Endothelial cell of umbilical vein (primary cell): Measurements from ENCODE around the gene ZNF423. TPM values are rescaled to one million over a fixed set of nuclear protein-coding genes. Genes with fewer than 3 reads are reported as not detected.

Source experiments
- BruUV-seq: library from RNA; stranded (reverse); fragments of 400-500 nt; replicated peaks from 2 replicates; lab custom pipeline; 2021; lab: Mats Ljungman, UMichigan
- CTCF ChIA-PET: fragments of 300-600, 350-600 bp; sonication (Branson Sonifier 250); formaldehyde crosslinking; loops from one replicate; lab custom pipeline; 2021; ENCODE audit warnings: antibody characterized with exemption, inconsistent platforms; lab: Charles Lee
- POLR2A ChIA-PET: fragments of 300-600, 350-600 bp; sonication (Branson Sonifier 250); formaldehyde crosslinking; loops from one replicate; lab custom pipeline; 2021; ENCODE audit warnings: antibody characterized with exemption, inconsistent platforms; lab: Charles Lee
- DNase-seq: peaks from one replicate; pipeline ENCODE4 v3.0.0-alpha.2; 2011; ENCODE audit warnings: low read depth, low spot score
- FAIRE-seq: peaks from 2 replicates; lab custom pipeline; 2011; peaks lifted over from hg19 to GRCh38; lab: Jason Lieb, UNC
- H2AFZ ChIP-seq: 2 replicates; pipeline ENCODE4 v1.6.0; 2012; ENCODE audit warnings: low read depth, low read length, control low read depth, inconsistent platforms
- H3K27ac ChIP-seq: 2 replicates; pipeline ENCODE4 v1.5.1; 2011; ENCODE audit warnings: low read depth, mild to moderate bottlenecking, control low read depth, low read length, moderate library complexity; ENCODE audit not compliant: insufficient read depth
- H3K27me3 ChIP-seq, 2 experiments: 2 replicates each; pipeline versions ENCODE4 v1.6.0 to v1.6.1; 2011; ENCODE audit warnings: low read length in 2 of 2, mixed read lengths in 1 of 2; ENCODE audit not compliant: control insufficient read depth in 2 of 2, insufficient read depth in 2 of 2
- H3K36me3 ChIP-seq, 2 experiments: 2 replicates in 1 of 2; 3 replicates in 1 of 2; pipeline ENCODE4 v1.5.1; 2011; ENCODE audit warnings: low read length in 2 of 2, mild to moderate bottlenecking in 1 of 2, moderate library complexity in 1 of 2; ENCODE audit not compliant: control insufficient read depth in 2 of 2, insufficient read depth in 2 of 2; ENCODE audit errors: extremely low read depth in 1 of 2
- H3K4me1 ChIP-seq: 3 replicates; pipeline ENCODE4 v1.5.1; 2011; ENCODE audit warnings: mild to moderate bottlenecking, low read length; ENCODE audit not compliant: control insufficient read depth, insufficient read depth; ENCODE audit errors: extremely low read depth
- H3K4me2 ChIP-seq: 2 replicates; pipeline ENCODE4 v1.6.1; 2011; ENCODE audit warnings: low read length, control low read depth, mixed read lengths; ENCODE audit not compliant: insufficient read depth
- H3K4me3 ChIP-seq, 3 experiments: fragments of 200-600 bp in 1 of 3; sonication (generic), shearing (Covaris generic) in 1 of 3; replicated peaks in 1 of 3; 2 replicates each; pipeline ENCODE4 v1.5.1; 2011 to 2016; ENCODE audit warnings: control low read depth in 3 of 3, low read length in 3 of 3, mild to moderate bottlenecking in 2 of 3, inconsistent platforms in 1 of 3, low read depth in 1 of 3, moderate library complexity in 1 of 3; ENCODE audit not compliant: insufficient read depth in 1 of 3
- H3K79me2 ChIP-seq: 2 replicates; pipeline ENCODE4 v1.6.0; 2012; ENCODE audit warnings: low read length, inconsistent platforms; ENCODE audit not compliant: control insufficient read depth, insufficient read depth
- H3K9ac ChIP-seq: replicated peaks from 2 replicates; pipeline ENCODE3; 2011; ENCODE audit warnings: low read length, control low read depth; ENCODE audit not compliant: insufficient read depth; ENCODE audit errors: extremely low read depth
- H3K9me1 ChIP-seq: replicated peaks from 3 replicates; pipeline ENCODE4 v1.6.0; 2011; ENCODE audit warnings: mild to moderate bottlenecking, low read length; ENCODE audit not compliant: control insufficient read depth, insufficient read depth; ENCODE audit errors: extremely low read depth
- H3K9me3 ChIP-seq: replicated peaks from 2 replicates; pipeline ENCODE4 v1.5.1; 2012; ENCODE audit warnings: low read length, inconsistent platforms; ENCODE audit not compliant: control insufficient read depth, insufficient read depth
- H4K20me1 ChIP-seq: replicated peaks from 2 replicates; pipeline ENCODE3; 2011; ENCODE audit warnings: mild to moderate bottlenecking, low read length; ENCODE audit not compliant: control insufficient read depth, insufficient read depth; ENCODE audit errors: extremely low read depth
- CTCF ChIP-seq, 2 donors: IDR thresholded peaks; 1 replicate in 1 of 2; 2 replicates in 1 of 2; pipeline ENCODE4 v1.5.1; 2011; ENCODE audit warnings: low read length in 2 of 2, mild to moderate bottlenecking in 2 of 2, moderate library complexity in 2 of 2, control low read depth in 1 of 2, inconsistent platforms in 1 of 2, low read depth in 1 of 2; ENCODE audit not compliant: insufficient read depth in 1 of 2; ENCODE audit errors: extremely low read depth in 1 of 2
- EZH2 ChIP-seq: IDR thresholded peaks from 2 replicates; pipeline ENCODE4 v1.6.1; 2012; ENCODE audit warnings: borderline replicate concordance, low read depth, mild to moderate bottlenecking, moderate library complexity, low read length, inconsistent platforms; ENCODE audit not compliant: severe bottlenecking
- FOS ChIP-seq: IDR thresholded peaks from 2 replicates; pipeline ENCODE4 v1.6.1; 2011; ENCODE audit warnings: mild to moderate bottlenecking, low read length, moderate library complexity, borderline replicate concordance; ENCODE audit not compliant: insufficient read depth
- GATA2 ChIP-seq: IDR thresholded peaks from 2 replicates; pipeline ENCODE4 v1.7.0; 2011; ENCODE audit warnings: low read depth, mild to moderate bottlenecking, moderate library complexity, mixed read lengths, low read length; ENCODE audit not compliant: insufficient read length, insufficient read depth
- JUN ChIP-seq: IDR thresholded peaks from 2 replicates; pipeline ENCODE4 v1.6.1; 2011; ENCODE audit warnings: borderline replicate concordance, low read depth; ENCODE audit not compliant: insufficient read length, insufficient read depth
- MAX ChIP-seq: IDR thresholded peaks from 2 replicates; pipeline ENCODE4 v1.6.1; 2011; ENCODE audit not compliant: insufficient read depth, insufficient read length
- MYC ChIP-seq: IDR thresholded peaks from one replicate; pipeline ENCODE4 v1.6.1; 2011; ENCODE audit warnings: mild to moderate bottlenecking, low read depth, low read length
- POLR2A ChIP-seq: IDR thresholded peaks from 2 replicates; pipeline ENCODE4 v1.6.1; 2012; ENCODE audit warnings: low read depth, mild to moderate bottlenecking, control low read depth, low read length
- POLR2AphosphoS5 ChIP-seq: IDR thresholded peaks from 2 replicates; pipeline ENCODE4 v1.6.1; 2012; ENCODE audit warnings: low read depth, mild to moderate bottlenecking, control low read depth, low read length, moderate library complexity; ENCODE audit not compliant: insufficient read depth
- dilution Hi-C: fragments of 300-500 bp; cut with MboI; formaldehyde crosslinking; loops from one replicate; pipeline ENCODE4 v1.15.0; 2019; ENCODE audit warnings: low sequenced_read_pairs; ENCODE audit not compliant: extremely low pct_ligation_motif_present
- intact Hi-C: fragments of 100-400 bp; cut with micrococcal nuclease; formaldehyde crosslinking; loops from one replicate; pipeline ENCODE4 v1.10.0; 2022
- polyA plus RNA-seq, 4 experiments: library from polyadenylated mRNA; depleted of rRNA in 3 of 4; stranded (reverse) in 3 of 4; unstranded in 1 of 4; fragments of >200 nt; gene quantifications; 2 replicates each; pipeline versions ENCODE4 v1.2.1 to v1.2.3, GENCODE V29; 2011 to 2012; ENCODE audit warnings: missing spikeins in 1 of 4
- total RNA-seq: library from RNA; stranded (reverse); gene quantifications from 2 replicates; pipeline ENCODE4 v1.2.3, GENCODE V29; 2021

Gene ZNF423
- total and polyA plus RNA-seq, 2 donors (not counting 3 experiments of a cell fraction or from before 2014, with no cell fraction given): 2.2 to 8.1 TPM

GRCh38 chr16:49439676-49440075, 416.2 kb downstream of the ZNF423 start:
- dilution Hi-C loops: no loop called here
- TF ChIP-seq EZH2: no peak
- Histone ChIP-seq H4K20me1 (no peaks in the 10 kb centered on the region), H3K79me2 (no peaks in the 10 kb centered on the region), H3K4me2 (no peak overlapping the region), H3K9me3 (no peaks in the 10 kb centered on the region), H3K9me1 (no peaks in the 10 kb centered on the region), H3K36me3 (no peaks in the 10 kb centered on the region), H3K4me3 (no peak overlapping the region), H3K4me1 (no peaks in the 10 kb centered on the region), H3K9ac (no peak overlapping the region), H3K27ac (no peak overlapping the region), H3K27me3 (no peaks in the 10 kb centered on the region), H2AFZ (no peak overlapping the region)
- DNase-seq: no peak
- BruUV-seq: no TSS peak
- CTCF ChIA-PET: no interaction called here
- intact Hi-C loops: loop anchor here (5.0 kb wide), 2 partner anchors 53 to 418 kb away; partner anchors contain the start of gene ZNF423
- POLR2A ChIA-PET: no interaction called here
- no peak for FAIRE-seq

DNA sequence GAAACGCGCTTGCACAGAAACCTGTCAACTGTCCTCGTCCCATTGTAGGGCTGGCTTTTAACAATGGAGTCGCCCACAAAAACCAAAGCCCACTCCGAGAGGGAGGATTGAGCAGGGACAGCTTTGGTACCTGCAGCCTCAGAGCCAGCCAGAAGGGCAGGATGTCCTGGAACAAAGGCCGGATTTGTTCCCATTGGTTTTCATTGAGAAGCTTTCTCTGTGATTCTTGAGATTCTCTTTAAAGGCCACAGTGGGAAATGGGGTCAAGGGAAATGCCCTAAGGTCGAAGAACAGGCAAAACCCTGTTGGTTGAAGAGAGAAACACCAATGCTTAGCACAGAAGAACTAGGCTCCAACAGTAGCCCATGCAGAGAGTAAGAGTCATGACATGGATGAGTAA, 416.9 kb downstream of the ZNF423 start:
- no peak overlapping the region for H3K27ac ChIP-seq
- CTCF ChIA-PET: no interaction called here
- DNase-seq (no peak), FAIRE-seq (no peak)
- no peaks in the 10 kb centered on the region for H4K20me1 ChIP-seq
- no peak overlapping the region for H3K4me2 ChIP-seq
- no peaks in the 10 kb centered on the region for H3K9me3 ChIP-seq
- no peaks in the 10 kb centered on the region for H3K79me2 ChIP-seq
- H2AFZ ChIP-seq: no peak overlapping the region
- no peaks in the 10 kb centered on the region for H3K27me3 ChIP-seq
- dilution Hi-C loops: no loop called here
- POLR2A ChIA-PET: no interaction called here
- TF ChIP-seq JUN: no peak
- TF ChIP-seq CTCF (IDR thresholded peaks at IDR 0.05; ENCODE audit: extremely low read depth in 1 of 2, insufficient read depth in 1 of 2, low read depth in 1 of 2, low read length in 2 of 2): no peak
- no peak for TF ChIP-seq FOS
- no peak for TF ChIP-seq GATA2
- no peak for TF ChIP-seq EZH2
- TF ChIP-seq POLR2A: no peak
- no peak for TF ChIP-seq MYC
- no peak for TF ChIP-seq POLR2AphosphoS5
- no peak for TF ChIP-seq MAX
- H3K4me1 ChIP-seq: no peaks in the 10 kb centered on the region
- H3K36me3 ChIP-seq: no peaks in the 10 kb centered on the region
- H3K4me3 ChIP-seq: no peak overlapping the region
- no peaks in the 10 kb centered on the region for H3K9me1 ChIP-seq
- BruUV-seq: no TSS peak
- intact Hi-C loops: no loop called here
- no peak overlapping the region for H3K9ac ChIP-seq
